Tibial nerve (tissue), 3 donors: ENCODE results near the gene BTRC.

Source experiments
- CTCF ChIP-seq, 5 experiments: fragments of 200-600 bp in 3 of 5; fragments of 450-650 bp in 2 of 5; sonication (generic) in 3 of 5; IDR thresholded peaks; one replicate each; pipeline ENCODE4 v1.5.1; 2016 to 2019; ENCODE audit warnings: antibody characterized with exemption in 5 of 5, mild to moderate bottlenecking in 3 of 5, moderate library complexity in 2 of 5
- POLR2A ChIP-seq, 2 donors: fragments of 450-650 bp; IDR thresholded peaks; one replicate each; pipeline ENCODE4 v1.6.1; 2017; ENCODE audit warnings: antibody characterized with exemption in 2 of 2, mild to moderate bottlenecking in 2 of 2, moderate library complexity in 2 of 2

- TF ChIP-seq POLR2A (IDR thresholded peaks at IDR 0.05) (no peak), CTCF (IDR thresholded peaks at IDR 0.05) (no peak)
Observed at GRCh38 chr10:101495324-101495925, 141.5 kb downstream of the BTRC start.
